Measurements from ENCODE around the gene STARD3. TPM values are rescaled to one million over a fixed set of nuclear protein-coding genes. Genes with fewer than 3 reads are reported as not detected.

The STARD3 gene
- total RNA-seq, 1 experiment from 2014 or later = 47.7 TPM

DNA sequence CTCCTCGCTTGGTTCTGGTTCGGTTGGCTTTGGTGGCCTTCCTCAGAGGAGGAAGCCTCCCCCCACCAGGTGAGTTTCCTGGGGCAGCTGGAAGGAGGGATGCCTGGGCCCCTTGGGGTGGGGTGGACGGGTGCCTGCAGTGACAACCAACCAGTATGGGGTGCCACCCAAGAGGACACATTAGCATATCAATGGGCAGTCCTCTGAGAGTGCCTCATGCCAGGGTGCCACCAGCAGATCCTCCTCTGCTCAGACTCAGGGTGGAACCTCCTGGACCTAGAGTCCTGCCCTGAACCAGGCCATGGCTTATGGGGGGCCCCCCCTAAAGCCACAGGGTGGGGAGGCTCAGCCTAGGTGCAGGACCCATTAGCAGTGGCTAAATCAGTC is 7.5 kb upstream of the STARD3 start:
- DNase-seq = no peak
- ChIA-PET CTCF (no interaction called here), POLR2A (ENCODE audit: unreplicated experiment) (no interaction called here)
- no peak overlapping the region for H3K27ac ChIP-seq
- intact Hi-C loops (cut with micrococcal nuclease; ENCODE audit: unreplicated experiment) = no loop called here
- H3F3A ChIP-seq (ENCODE audit: insufficient read depth, low read depth) = peaks cover 8% of the 10 kb centered on the region; the same call in 1 of the 2 replicates
- H3K9me3 ChIP-seq (ENCODE audit: insufficient read depth, low read depth) = no peaks in the 10 kb centered on the region
- no peaks in the 10 kb centered on the region for H3K36me3 ChIP-seq (ENCODE audit: low read depth)
- H3K4me1 ChIP-seq (replicated peaks; ENCODE audit: insufficient read depth) = peaks cover 25% of the 10 kb centered on the region
- H3K79me2 ChIP-seq (ENCODE audit: low read depth) = no peaks in the 10 kb centered on the region
- H3K27me3 ChIP-seq (ENCODE audit: insufficient read depth, low read depth) = no peaks in the 10 kb centered on the region
- H2AFZ ChIP-seq = no peak overlapping the region
- H3K4me3 ChIP-seq = no peak overlapping the region
- H3K9me2 ChIP-seq (ENCODE audit: insufficient read depth) = no peaks in the 10 kb centered on the region
- TF ChIP-seq EZH2 (IDR thresholded peaks at IDR 0.05; ENCODE audit: low read depth) = no peak
- TF ChIP-seq, protein P1, sequence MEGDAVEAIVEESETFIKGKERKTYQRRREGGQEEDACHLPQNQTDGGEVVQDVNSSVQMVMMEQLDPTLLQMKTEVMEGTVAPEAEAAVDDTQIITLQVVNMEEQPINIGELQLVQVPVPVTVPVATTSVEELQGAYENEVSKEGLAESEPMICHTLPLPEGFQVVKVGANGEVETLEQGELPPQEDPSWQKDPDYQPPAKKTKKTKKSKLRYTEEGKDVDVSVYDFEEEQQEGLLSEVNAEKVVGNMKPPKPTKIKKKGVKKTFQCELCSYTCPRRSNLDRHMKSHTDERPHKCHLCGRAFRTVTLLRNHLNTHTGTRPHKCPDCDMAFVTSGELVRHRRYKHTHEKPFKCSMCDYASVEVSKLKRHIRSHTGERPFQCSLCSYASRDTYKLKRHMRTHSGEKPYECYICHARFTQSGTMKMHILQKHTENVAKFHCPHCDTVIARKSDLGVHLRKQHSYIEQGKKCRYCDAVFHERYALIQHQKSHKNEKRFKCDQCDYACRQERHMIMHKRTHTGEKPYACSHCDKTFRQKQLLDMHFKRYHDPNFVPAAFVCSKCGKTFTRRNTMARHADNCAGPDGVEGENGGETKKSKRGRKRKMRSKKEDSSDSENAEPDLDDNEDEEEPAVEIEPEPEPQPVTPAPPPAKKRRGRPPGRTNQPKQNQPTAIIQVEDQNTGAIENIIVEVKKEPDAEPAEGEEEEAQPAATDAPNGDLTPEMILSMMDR (conservative IDR thresholded peaks at IDR 0.05) = no peak
- no peak overlapping the region for H3K4me2 ChIP-seq
- no TSS peak for BruUV-seq (replicated peaks)
- H4K20me1 ChIP-seq (ENCODE audit: insufficient read depth) = no peaks in the 10 kb centered on the region

DNA sequence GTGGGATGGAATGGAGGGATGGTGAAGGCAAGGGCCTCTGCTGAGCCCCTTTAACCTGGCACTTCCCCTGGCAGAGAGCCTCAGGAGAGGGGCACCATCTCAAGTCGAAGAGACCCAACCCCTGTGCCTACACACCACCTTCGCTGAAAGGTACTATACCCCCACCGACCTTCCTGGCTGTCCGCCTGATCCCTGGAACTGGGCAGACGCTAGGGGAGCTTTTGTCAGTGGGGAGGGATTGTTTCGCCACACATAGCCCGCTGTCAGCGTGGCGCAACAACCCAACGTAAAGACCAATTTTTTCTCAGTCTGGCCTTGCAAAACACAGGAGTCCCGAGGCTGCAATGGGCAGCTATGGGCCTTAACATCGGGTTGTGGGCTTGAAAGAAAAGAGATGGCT is 7.0 kb upstream of the STARD3 start:
- Histone ChIP-seq H3K36me3 (ENCODE audit: low read depth) (no peaks in the 10 kb centered on the region), H3K27me3 (ENCODE audit: insufficient read depth, low read depth) (no peaks in the 10 kb centered on the region), H3F3A (ENCODE audit: insufficient read depth, low read depth) (peaks cover 8% of the 10 kb centered on the region; the same call in 1 of the 2 replicates), H2AFZ (no peak overlapping the region), H3K4me2 (no peak overlapping the region), H3K27ac (no peak overlapping the region), H3K9me2 (ENCODE audit: insufficient read depth) (no peaks in the 10 kb centered on the region), H3K4me3 (no peak overlapping the region), H3K9me3 (ENCODE audit: insufficient read depth, low read depth) (no peaks in the 10 kb centered on the region), H4K20me1 (ENCODE audit: insufficient read depth) (no peaks in the 10 kb centered on the region), H3K79me2 (ENCODE audit: low read depth) (no peaks in the 10 kb centered on the region), H3K4me1 (replicated peaks; ENCODE audit: insufficient read depth) (peaks cover 25% of the 10 kb centered on the region)
- BruUV-seq (replicated peaks) = no TSS peak
- no peak for TF ChIP-seq EZH2 (IDR thresholded peaks at IDR 0.05; ENCODE audit: low read depth)
- TF ChIP-seq, protein P1 (conservative IDR thresholded peaks at IDR 0.05) = no peak
- intact Hi-C loops (cut with micrococcal nuclease; ENCODE audit: unreplicated experiment) = loop anchor here (5.0 kb wide), 1 partner anchor 107 kb away; the partner anchor contains the start of gene GRB7
- ChIA-PET CTCF (interaction anchor here (0.6 kb wide), 1 partner anchor 381 kb away, joined by 3 read pairs; no protein-coding TSS in a partner anchor), POLR2A (ENCODE audit: unreplicated experiment) (no interaction called here)
- DNase-seq = no peak

DNA sequence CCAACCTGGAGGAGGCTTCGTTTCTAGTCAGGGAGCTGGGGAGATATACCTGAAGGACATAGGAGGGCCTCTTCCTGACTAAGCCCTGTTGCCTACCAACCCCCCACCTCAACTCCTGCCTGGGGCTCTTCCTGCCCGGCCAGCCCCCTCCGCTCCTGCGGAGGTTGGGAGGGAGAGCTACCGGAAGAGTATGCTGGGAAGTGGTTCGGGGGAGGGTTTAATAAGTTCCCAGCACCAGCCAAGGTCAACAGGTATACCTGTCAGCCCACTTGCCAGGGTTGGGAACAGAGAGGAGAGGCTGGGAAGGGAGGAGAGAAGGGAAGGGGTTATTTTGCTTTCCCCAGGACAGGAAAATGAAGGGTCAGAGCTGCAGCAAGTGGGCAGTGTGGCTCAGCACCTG is 5.5 kb upstream of the STARD3 start:
- CTCF ChIA-PET = interaction anchor here (0.9 kb wide), 1 partner anchor 10 kb away, joined by 3 read pairs; no protein-coding TSS in a partner anchor
- H3K9me3 ChIP-seq (ENCODE audit: insufficient read depth, low read depth) = no peaks in the 10 kb centered on the region
- H4K20me1 ChIP-seq (ENCODE audit: insufficient read depth) = no peaks in the 10 kb centered on the region
- H3K36me3 ChIP-seq (ENCODE audit: low read depth) = no peaks in the 10 kb centered on the region
- H3K79me2 ChIP-seq (ENCODE audit: low read depth) = no peaks in the 10 kb centered on the region
- POLR2A ChIA-PET (ENCODE audit: unreplicated experiment) = interaction anchor here (0.7 kb wide), 2 partner anchors 10 to 48 kb away, joined by 3 to 11 read pairs; no protein-coding TSS in a partner anchor
- intact Hi-C loops (cut with micrococcal nuclease; ENCODE audit: unreplicated experiment) = loop anchor here (5.0 kb wide), 1 partner anchor 106 kb away; the partner anchor contains the start of gene GRB7
- no peak overlapping the region for H2AFZ ChIP-seq
- H3K9me2 ChIP-seq (ENCODE audit: insufficient read depth) = no peaks in the 10 kb centered on the region
- peak; percentile 25 to 56 for DNase-seq
- peak overlapping the region; percentile 37; the same call in 1 of the 2 replicates for H3K27ac ChIP-seq
- H3K4me2 ChIP-seq = peak overlapping the region; percentile 44
- TF ChIP-seq, protein P1 (conservative IDR thresholded peaks at IDR 0.05) = no peak
- TF ChIP-seq EZH2 (IDR thresholded peaks at IDR 0.05; ENCODE audit: low read depth) = no peak
- H3F3A ChIP-seq (ENCODE audit: insufficient read depth, low read depth) = peaks cover 8% of the 10 kb centered on the region; the same call in 1 of the 2 replicates
- H3K4me1 ChIP-seq (replicated peaks; ENCODE audit: insufficient read depth) = peaks cover 28% of the 10 kb centered on the region
- H3K4me3 ChIP-seq = peak overlapping the region; percentile 26; the same call in 1 of the 2 replicates
- BruUV-seq (replicated peaks) = no TSS peak
- no peaks in the 10 kb centered on the region for H3K27me3 ChIP-seq (ENCODE audit: insufficient read depth, low read depth)

All from PC-9 (cell line).